Heart right ventricle (tissue), 16 donors: ENCODE measurements around the gene HPGDS. TPM values are rescaled to one million over a fixed set of nuclear protein-coding genes. Genes with fewer than 3 reads are reported as not detected.

Experiments
- ATAC-seq, 8 donors: fragments of 200-7000 bp; cut with Tn5 transposase; one replicate each; pipeline ENCODE4 v1.9.1; 2020; ENCODE audit warnings: mild to moderate bottlenecking in 8 of 8, moderate library complexity in 8 of 8, moderate number of reproducible peaks in 1 of 8
- DNase-seq, 2 donors: peaks; one replicate each; pipeline ENCODE4 v3.0.0-alpha.2; 2020
- H3K27ac ChIP-seq, 10 donors: fragments of 200-600 bp; sonication (generic) in 2 of 10; one replicate each; pipeline versions ENCODE4 v1.5.0 to v1.8.0; 2020 to 2022; ENCODE audit warnings: mild to moderate bottlenecking in 3 of 10
- H3K27me3 ChIP-seq, 7 donors: fragments of 200-600 bp; one replicate each; pipeline ENCODE4 v1.8.0; 2021 to 2022; ENCODE audit warnings: mild to moderate bottlenecking in 2 of 7
- H3K36me3 ChIP-seq, 9 donors: fragments of 200-600 bp; sonication (generic) in 1 of 9; one replicate each; pipeline versions ENCODE4 v1.5.0 to v1.8.0; 2020 to 2022; ENCODE audit warnings: mild to moderate bottlenecking in 2 of 9
- H3K4me1 ChIP-seq, 9 donors: fragments of 200-600 bp; sonication (generic) in 1 of 9; one replicate each; pipeline versions ENCODE4 v1.5.0 to v1.8.0; 2020 to 2022; ENCODE audit warnings: mild to moderate bottlenecking in 4 of 9
- H3K4me3 ChIP-seq, 10 donors: fragments of 200-600 bp; sonication (generic) in 2 of 10; one replicate each; pipeline versions ENCODE4 v1.5.0 to v1.8.0; 2020 to 2022; ENCODE audit warnings: mild to moderate bottlenecking in 7 of 10, moderate library complexity in 2 of 10
- H3K9me3 ChIP-seq, 11 donors: fragments of 200-600 bp in 10 of 11; sonication (generic) in 2 of 11; one replicate each; pipeline versions ENCODE4 v1.5.0 to v1.8.0; 2013 to 2022; ENCODE audit warnings: mild to moderate bottlenecking in 2 of 11, control low read depth in 1 of 11, moderate library complexity in 1 of 11
- intact Hi-C, 10 donors: fragments of 100-400 bp; cut with DNase I; formaldehyde crosslinking; loops; one replicate each; pipeline versions ENCODE4 v1.11.1 to v1.14.2; 2022
- polyA plus RNA-seq, 2 donors: library from polyadenylated mRNA; stranded (reverse); fragments of 200-250 nt; gene quantifications; one replicate each; pipeline ENCODE4 v1.2.3, GENCODE V29; 2013
- total RNA-seq, 10 donors: library from RNA; stranded (reverse); fragmentation: NEBNext Ultra II Directional in 3 of 10; extraction: Animal tissue kit (Norgen Biotek cat#: 25700) in 3 of 10; gene quantifications; one replicate each; pipeline versions ENCODE4 v1.2.1 to v1.2.4, GENCODE V29; 2021 to 2023
- TF ChIP-seq, protein P1 (sequence below), 9 donors: fragments of 200-600 bp; sonication (generic) in 2 of 9; IDR thresholded peaks; one replicate each; pipeline versions ENCODE4 v1.5.0 to v1.8.0; 2021 to 2022; ENCODE audit warnings: antibody characterized with exemption in 9 of 9, mild to moderate bottlenecking in 5 of 9, moderate library complexity in 1 of 9
- donor health status: Arrhythmogenic right ventricular cardiomyopathy.
- donor health status: ischemic (EF 13 %, LVEDD 7.1; RV severe dilation, severe dysfunction).
- donor health status: healthy with polysubstance abuse.
- donor health status: DM: no; HTN: yes; CAD: no.
- donor health status: DM: no; HTN: no; CAD: no.
- donor health status: ischemic (EF 25% LVEDD 6.9; RV normal size, moderate dysfunction).
- donor health status: ischemic (EF 25% LVEDD 5.7; RV mildly dilated, moderate dysfunction).
- donor health status: healthy.
- donor health status: DM: yes; HTN: yes; CAD: no.
- donor health status: Ischemic cardiomyopathy.
- donor health status: ischemic (EF 35%, LVEDD 5.7; RV mildly dilated, moderate dysfunction).
- donor health status: nonischemic (EF 11% LVEDD 7.7; RV severe dilation, severe dysfunction).
- donor health status: DM: yes; HTN: yes; CAD: no.
- donor health status: PGD.
- donor health status: ischemic (EF 29% LVEDD 5.4; RV normal size, mild dysfunction).
- donor health status: nonischemic (EF 23%, LVEDD 6.1; RV moderate dilation, normal function).

Gene HPGDS
- total and polyA plus RNA-seq, 12 donors = 0.13 to 3.0 (median 1.0) TPM

DNA sequence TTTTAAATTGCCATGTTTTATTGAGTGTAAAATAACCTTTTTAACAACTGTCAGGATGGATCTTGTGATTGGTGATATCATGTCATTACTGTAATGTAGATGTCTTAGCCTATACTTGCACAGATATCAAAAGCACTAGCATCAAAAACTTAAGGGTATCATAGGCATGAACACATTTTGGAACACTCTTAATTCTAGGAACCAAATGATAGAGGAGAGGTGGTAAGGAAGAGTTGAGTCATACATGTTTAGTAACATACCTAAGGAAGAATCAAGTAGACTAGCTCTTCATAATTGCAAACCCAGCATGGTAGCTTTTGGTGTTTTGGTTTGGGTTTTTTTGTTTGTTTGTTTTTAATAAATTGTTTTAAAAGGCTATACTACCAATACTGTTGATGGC lies 91.5 kb downstream of the HPGDS start:
- ATAC-seq = no peak
- TF ChIP-seq, protein P1, sequence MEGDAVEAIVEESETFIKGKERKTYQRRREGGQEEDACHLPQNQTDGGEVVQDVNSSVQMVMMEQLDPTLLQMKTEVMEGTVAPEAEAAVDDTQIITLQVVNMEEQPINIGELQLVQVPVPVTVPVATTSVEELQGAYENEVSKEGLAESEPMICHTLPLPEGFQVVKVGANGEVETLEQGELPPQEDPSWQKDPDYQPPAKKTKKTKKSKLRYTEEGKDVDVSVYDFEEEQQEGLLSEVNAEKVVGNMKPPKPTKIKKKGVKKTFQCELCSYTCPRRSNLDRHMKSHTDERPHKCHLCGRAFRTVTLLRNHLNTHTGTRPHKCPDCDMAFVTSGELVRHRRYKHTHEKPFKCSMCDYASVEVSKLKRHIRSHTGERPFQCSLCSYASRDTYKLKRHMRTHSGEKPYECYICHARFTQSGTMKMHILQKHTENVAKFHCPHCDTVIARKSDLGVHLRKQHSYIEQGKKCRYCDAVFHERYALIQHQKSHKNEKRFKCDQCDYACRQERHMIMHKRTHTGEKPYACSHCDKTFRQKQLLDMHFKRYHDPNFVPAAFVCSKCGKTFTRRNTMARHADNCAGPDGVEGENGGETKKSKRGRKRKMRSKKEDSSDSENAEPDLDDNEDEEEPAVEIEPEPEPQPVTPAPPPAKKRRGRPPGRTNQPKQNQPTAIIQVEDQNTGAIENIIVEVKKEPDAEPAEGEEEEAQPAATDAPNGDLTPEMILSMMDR (IDR thresholded peaks at IDR 0.05) = no peak
- H3K27ac ChIP-seq = no peak overlapping the region
- no peak overlapping the region for H3K4me3 ChIP-seq
- H3K9me3 ChIP-seq = no peaks in the 10 kb centered on the region
- no peaks in the 10 kb centered on the region for H3K4me1 ChIP-seq
- H3K36me3 ChIP-seq = peaks cover 0 to 93% (median 23%) of the 10 kb centered on the region in 9 donors
- DNase-seq = no peak
- intact Hi-C loops = no loop called here
- no peaks in the 10 kb centered on the region for H3K27me3 ChIP-seq

Other genes starting within 250 kb of the HPGDS start
- gene SMARCAD1, start 135.0 kb downstream of the HPGDS start, total RNA-seq = 10 to 100 TPM in 8 of 10 donors, 1 to 10 TPM in 2; 8.5 to 15.1 (median 11.1) TPM
- 1 to 10 TPM; 4.5 to 9.4 TPM for gene SMARCAD1, start 135.0 kb downstream of the HPGDS start, polyA plus RNA-seq
- gene PDLIM5, start 109.1 kb upstream of the HPGDS start, total RNA-seq = 1,000 to 10,000 TPM in 9 of 10 donors, 100 to 1,000 TPM in 1; 856 to 1,549 (median 1,274) TPM
- 100 to 1,000 TPM; 221 to 521 TPM for gene PDLIM5, start 109.1 kb upstream of the HPGDS start, polyA plus RNA-seq